Gastroesophageal sphincter (tissue), 3 donors: ENCODE measurements around the gene ARMH1.

Experiments
- EP300 ChIP-seq: sonication (generic); formaldehyde crosslinking; IDR thresholded peaks from one replicate; pipeline ENCODE4 v1.6.1; 2017; ENCODE audit warnings: antibody characterized with exemption, mild to moderate bottlenecking
- POLR2A ChIP-seq, 2 donors: fragments of 450-650 bp; IDR thresholded peaks; one replicate each; pipeline ENCODE4 v1.6.1; 2017; ENCODE audit warnings: antibody characterized with exemption in 2 of 2, mild to moderate bottlenecking in 2 of 2, moderate library complexity in 1 of 2
- POLR2AphosphoS5 ChIP-seq: sonication (generic); formaldehyde crosslinking; IDR thresholded peaks from one replicate; pipeline ENCODE4 v1.6.1; 2017; ENCODE audit warnings: antibody characterized with exemption
- TF ChIP-seq, protein P1 (sequence below), 4 experiments: fragments of 200-600 bp in 2 of 4; fragments of 450-650 bp in 2 of 4; sonication (generic) in 1 of 4; IDR thresholded peaks; one replicate each; pipeline ENCODE4 v1.5.1; 2017 to 2019; ENCODE audit warnings: antibody characterized with exemption in 4 of 4, mild to moderate bottlenecking in 2 of 4, moderate library complexity in 2 of 4

DNA sequence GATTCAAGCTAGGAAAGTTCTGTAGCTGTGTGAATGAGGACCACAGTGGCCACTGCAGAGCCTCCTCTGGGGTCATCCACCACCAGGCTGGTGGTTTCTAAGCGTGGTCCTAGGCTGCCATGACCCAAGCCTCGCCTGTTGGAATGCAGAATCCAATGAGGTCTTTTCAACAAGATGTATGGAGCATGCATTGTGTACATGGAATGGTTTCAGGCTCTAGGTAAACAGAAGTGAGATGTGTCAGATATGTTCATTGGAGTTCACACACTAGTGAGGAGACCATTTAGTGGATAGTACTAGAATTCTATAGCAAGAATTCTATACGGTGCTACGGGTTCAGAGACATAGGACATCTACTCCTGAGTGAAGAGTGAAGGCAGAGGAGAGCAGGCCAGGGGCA, 45.8 kb downstream of the ARMH1 start:
- TF ChIP-seq, protein P1, sequence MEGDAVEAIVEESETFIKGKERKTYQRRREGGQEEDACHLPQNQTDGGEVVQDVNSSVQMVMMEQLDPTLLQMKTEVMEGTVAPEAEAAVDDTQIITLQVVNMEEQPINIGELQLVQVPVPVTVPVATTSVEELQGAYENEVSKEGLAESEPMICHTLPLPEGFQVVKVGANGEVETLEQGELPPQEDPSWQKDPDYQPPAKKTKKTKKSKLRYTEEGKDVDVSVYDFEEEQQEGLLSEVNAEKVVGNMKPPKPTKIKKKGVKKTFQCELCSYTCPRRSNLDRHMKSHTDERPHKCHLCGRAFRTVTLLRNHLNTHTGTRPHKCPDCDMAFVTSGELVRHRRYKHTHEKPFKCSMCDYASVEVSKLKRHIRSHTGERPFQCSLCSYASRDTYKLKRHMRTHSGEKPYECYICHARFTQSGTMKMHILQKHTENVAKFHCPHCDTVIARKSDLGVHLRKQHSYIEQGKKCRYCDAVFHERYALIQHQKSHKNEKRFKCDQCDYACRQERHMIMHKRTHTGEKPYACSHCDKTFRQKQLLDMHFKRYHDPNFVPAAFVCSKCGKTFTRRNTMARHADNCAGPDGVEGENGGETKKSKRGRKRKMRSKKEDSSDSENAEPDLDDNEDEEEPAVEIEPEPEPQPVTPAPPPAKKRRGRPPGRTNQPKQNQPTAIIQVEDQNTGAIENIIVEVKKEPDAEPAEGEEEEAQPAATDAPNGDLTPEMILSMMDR (IDR thresholded peaks at IDR 0.05): no peak
- TF ChIP-seq POLR2A (IDR thresholded peaks at IDR 0.05) (no peak), EP300 (no peak), POLR2AphosphoS5 (no peak)
